Measurements from ENCODE around the gene CD27.

Gene CD27

GRCh38 chr12:6434205-6435140, 10.3 kb upstream of the CD27 start:
- DNase-seq: peak; percentile 31

GRCh38 chr12:6435961-6436715, 8.6 kb upstream of the CD27 start:
- no peak for DNase-seq

DNA sequence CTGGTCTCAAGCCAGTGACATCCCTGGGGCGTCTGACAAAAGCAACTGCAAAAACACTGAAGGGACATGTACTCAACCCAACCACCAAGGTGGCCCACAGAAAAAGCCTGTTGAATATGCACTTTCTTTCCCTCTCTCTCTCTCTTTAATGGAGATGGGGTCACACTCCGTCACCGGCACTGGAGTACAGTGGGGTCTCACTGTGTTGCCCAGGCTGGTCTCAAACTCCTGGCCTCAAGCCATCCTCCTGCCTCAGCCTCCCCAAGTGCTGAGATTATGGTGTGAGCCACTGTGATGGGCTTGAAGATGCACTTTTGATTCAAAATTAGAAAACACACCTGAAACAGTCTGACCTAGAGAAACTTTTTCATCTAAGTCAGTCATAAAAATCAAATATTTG, 7.2 kb upstream of the CD27 start:
- no peak for DNase-seq

GRCh38 chr12:6438345-6438744, 6.4 kb upstream of the CD27 start:
- no peak for DNase-seq

DNA sequence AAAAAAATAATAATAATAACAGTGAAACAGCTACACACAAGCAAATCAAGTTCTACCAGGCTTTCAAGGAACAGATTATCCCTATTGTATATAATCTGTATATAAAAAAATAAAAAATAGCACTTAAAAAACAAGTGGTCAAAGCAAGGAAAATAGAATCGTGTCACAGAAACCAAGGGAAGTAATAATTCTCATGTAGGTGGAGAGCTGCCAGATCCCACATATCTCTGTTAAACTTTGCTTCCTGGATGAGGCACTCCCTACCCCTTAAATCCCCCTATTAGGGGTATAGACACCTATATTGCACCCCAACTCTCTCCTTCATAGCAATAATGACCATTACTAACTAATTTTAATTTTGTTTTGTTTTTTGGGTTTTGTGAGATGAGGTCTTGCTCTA, 4.4 kb upstream of the CD27 start:
- DNase-seq: no peak

DNA sequence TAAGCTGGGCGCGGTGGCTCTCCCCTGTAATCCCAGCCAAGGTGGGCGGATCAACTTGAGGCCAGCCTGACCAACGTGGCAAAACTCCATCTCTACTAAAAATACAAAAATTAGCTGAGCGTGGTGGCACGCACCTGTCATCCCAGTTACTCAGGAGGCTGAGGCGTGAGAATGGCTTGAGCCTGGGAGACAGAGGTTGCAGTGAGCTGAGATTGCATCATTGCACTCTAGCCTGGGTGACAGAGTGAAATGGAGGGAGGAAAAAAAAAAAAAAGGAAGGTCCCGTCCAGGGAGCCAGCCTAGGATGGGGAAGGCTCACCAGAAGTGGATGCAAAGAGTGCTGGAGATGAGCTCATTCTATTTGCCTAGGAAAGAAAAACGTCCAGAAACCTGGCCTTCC, 1.9 kb upstream of the CD27 start:
- DNase-seq: no peak

DNA sequence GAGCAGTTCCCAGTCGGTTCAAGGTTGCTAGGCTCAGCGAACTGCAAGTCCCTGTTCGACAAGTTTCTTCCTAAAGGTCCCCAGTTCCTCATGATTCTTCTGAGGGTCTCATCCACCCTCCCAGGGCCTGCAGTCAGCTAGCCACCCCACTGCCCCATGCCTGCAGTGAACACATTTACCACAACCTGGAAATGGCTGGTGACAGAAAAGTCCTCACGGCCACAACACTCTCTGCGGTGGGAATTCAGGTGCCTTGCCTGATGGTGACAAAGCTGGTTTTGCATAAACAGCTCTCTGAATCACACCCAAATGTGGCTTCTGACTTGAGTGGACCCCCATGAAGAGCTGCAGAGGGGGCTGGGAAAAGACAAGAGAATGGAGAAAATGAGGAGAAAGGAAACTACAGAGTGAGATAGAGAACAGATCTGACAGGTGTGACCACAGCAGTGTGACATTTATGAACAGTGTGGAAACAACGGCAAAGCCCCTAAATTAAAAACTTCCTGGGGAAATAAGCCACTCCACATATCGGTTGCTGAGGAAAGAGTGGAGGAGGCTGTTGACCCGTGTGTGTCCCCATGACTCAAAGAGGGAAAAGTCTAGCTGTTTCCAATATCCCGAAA, 1.3 kb upstream of the CD27 start:
- no peak for DNase-seq

DNA sequence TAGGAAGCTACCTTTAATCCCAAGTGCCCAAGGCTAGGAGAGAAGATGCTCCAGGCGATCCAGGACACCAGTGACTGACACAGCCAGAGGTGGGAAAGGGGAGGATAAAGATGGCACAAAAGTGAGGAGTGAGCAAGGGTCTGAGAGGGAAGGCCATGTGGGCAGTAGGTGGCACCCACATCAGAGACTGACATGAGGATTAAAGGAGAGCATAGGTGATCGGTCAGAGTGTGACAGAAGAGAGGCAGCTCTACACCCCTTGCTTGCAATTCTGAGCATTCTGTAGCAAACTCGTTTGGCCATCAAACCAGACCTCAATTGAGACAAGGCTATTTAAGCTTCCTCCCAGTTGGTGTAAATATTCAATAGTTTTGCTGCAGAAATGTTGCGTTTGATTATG, 724 bp upstream of the CD27 start:
- no peak for DNase-seq

DNA sequence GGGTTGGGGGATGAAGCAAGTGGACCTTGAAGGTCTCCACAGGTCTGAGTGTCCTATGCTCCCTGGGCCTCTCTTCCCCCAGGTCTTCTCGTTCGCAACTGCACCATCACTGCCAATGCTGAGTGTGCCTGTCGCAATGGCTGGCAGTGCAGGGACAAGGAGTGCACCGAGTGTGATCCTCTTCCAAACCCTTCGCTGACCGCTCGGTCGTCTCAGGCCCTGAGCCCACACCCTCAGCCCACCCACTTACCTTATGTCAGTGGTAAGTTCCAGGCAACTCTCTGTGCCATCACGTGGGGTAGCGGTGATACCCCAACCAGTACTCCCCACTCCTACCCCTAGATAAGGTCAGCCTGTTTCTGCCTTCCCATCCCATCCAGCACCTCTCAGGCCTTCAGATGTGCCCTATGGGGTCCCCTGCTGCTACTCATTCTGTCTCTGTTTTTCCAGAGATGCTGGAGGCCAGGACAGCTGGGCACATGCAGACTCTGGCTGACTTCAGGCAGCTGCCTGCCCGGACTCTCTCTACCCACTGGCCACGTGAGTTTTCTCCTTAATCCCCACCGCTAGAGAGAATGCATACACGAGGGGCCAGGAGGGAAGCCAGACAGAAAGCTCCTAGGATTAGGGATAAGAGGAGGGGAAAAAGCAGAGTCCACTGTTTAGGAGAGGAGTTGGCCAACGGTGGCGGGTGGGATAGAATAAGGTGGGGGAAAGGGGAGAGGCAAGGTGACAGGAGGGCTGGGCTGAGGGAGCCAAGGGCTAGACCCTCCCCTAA, 5.5 kb downstream of the CD27 start:
- no peak for DNase-seq

- DNase-seq: no peak
These were observed 6.2 kb downstream of the CD27 start for GRCh38 chr12:6450869-6451347.

GRCh38 chr12:6451348-6452244, 6.8 kb downstream of the CD27 start, which contains the start of gene TAPBPL:
TSS of gene TAPBPL (plus strand) at chr12:6452042. CDS start at chr12:6452249, 207 bp downstream.
- DNase-seq: peak; percentile 75

DNA sequence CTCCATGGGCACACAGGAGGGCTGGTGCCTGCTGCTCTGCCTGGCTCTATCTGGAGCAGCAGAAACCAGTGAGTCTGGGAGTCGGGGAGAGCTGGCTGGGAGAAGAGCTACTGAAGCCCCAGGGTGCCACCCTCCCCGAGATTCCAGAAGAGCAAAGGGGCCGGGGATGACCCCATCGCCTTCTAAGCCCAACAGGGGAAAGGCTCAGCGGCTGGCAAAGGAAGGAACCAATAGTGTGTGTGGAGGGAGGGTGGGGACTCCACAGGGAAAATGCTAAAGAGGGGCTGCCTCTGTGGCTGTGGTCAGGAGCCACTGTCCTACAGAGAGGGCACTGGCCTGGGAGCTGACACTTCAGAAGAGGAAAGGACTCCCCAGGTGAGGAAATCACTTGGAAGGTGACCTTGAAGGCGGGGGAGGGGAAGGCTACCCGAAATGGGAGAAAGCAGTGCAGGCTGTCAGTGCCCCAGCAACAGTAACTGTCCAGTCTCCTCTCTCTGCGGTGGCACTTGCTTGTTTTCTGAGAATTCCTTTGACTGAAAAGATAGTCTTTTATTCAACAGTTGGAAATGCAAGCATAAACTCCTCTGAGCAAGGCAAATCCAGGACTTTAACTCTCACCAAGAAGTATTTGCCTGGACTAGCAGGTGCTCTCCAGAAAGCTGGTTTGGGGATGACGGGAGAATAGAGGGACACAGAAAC, 7.6 kb downstream of the CD27 start:
- no peak for DNase-seq

- no peak for DNase-seq
These were observed 8.3 kb downstream of the CD27 start for GRCh38 chr12:6452944-6453630.

DNA sequence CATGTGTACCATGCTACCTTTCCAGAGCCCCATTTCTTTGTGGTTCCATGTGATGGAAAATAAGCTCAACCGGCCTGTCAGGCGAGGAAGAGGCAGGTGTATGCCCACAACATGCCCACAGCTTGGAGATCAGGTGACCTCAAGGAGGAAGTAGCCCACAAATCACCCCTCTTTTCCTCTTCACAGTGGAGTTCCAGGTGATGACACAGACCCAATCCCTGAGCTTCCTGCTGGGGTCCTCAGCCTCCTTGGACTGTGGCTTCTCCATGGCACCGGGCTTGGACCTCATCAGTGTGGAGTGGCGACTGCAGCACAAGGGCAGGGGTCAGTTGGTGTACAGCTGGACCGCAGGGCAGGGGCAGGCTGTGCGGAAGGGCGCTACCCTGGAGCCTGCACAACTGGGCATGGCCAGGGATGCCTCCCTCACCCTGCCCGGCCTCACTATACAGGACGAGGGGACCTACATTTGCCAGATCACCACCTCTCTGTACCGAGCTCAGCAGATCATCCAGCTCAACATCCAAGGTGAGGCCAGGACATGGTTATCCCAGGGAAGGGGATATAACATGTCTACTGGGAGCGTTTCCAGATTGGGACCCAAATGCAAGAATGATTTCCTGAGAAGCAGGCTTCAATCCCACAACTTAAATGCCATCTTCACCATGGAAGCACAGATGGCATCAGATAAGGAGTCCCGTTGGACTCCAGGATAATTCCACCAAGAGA, 12.6 kb downstream of the CD27 start:
- no peak for DNase-seq

GRCh38 chr12:6458281-6459003, 13.7 kb downstream of the CD27 start:
- DNase-seq: no peak

DNA sequence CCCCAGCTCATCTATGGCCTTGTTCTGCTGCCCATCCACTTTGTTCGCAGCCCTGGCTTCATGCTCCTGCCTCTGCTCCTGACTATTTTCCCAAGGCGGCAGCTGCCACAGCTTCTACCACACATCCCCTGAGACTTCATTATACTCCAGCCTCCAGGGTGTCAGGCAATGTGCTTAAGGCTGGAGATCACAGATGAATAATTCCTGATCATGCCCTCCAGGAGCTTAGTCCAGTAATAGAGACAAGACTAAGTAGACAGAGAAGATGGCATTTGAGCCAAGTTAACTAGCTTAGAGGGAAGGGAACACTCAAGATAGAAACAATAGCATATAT, 14.2 kb downstream of the CD27 start:
- DNase-seq: no peak

DNA sequence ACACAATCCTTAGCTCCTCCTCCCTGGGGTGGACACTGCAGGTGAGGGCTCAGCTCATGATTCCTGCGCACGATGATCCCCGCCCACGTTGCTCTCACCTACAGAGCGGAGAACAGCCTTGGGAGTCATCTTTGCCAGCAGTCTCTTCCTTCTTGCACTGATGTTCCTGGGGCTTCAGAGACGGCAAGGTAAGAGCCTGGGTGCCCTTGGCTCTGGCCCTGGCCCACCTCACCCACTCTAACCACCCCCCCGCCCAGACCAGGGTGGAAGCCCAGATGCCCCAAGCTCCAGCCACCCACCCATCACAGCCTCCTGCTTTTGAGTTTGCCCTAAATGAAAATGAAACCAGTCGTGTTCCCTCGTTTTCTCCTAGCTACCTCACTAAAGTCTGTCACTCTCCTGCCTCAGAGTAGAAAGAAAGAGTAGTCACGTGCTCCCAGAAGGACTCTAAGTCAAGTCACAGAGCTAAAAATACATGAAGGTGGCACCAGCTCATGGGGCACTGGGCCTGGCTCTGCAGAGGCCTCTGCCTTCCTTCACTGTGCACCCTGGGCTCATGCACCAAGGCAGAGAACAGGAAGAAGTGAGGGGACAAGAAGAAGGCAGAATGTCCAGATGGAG, 16.1 kb downstream of the CD27 start:
- DNase-seq: no peak
